Adipose tissue (tissue), 3 donors: ENCODE results near the gene CLDN15. TPM values are rescaled to one million over a fixed set of nuclear protein-coding genes. Genes with fewer than 3 reads are reported as not detected.
A peak's percentile ranks its signal among the peaks of the same experiment; 100 is the strongest.
"Not testable (repeated sequence)": the region's sequence is repeated elsewhere in the genome, so short reads cannot be mapped to it uniquely, and the experiment has no call there.

ENCODE experiments used
- H3K27ac ChIP-seq: one replicate; pipeline ENCODE4 v1.5.1; 2013; ENCODE audit warnings: low read depth, low read length
- WGBS, 3 donors: extraction: QIAGEN DNeasy Blood & Tissue Kit; methylation state at CpG; one replicate each; pipeline ENCODE4 v1.1.7; 2013; 5-methylcytosine and 5-hydroxymethylcytosine counted together
- polyA plus RNA-seq, 3 donors: library from polyadenylated mRNA; stranded (reverse); fragments of 200-250 nt; gene quantifications; one replicate each; pipeline ENCODE4 v1.2.3, GENCODE V29; 2013
- donor health status: healthy with polysubstance abuse.
- donor health status: Bipolar disorder and iron deficiency.
- donor health status: healthy.

CLDN15 gene, protein sequence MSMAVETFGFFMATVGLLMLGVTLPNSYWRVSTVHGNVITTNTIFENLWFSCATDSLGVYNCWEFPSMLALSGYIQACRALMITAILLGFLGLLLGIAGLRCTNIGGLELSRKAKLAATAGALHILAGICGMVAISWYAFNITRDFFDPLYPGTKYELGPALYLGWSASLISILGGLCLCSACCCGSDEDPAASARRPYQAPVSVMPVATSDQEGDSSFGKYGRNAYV
- 10 to 100 TPM in 2 of 3 donors, 1 to 10 TPM in 1; 6.1 to 29.1 (median 22.9) TPM for polyA plus RNA-seq

- 24 to 67% (median 28%) methylated on average over 31 of the region's 31 CpGs for WGBS, 3 donors
Measured at GRCh38 chr7:101237206-101238067, at the start of gene CLDN15. CLDN15 (minus strand) TSS chr7:101237802; CDS start chr7:101237581, 221 bp downstream.

DNA sequence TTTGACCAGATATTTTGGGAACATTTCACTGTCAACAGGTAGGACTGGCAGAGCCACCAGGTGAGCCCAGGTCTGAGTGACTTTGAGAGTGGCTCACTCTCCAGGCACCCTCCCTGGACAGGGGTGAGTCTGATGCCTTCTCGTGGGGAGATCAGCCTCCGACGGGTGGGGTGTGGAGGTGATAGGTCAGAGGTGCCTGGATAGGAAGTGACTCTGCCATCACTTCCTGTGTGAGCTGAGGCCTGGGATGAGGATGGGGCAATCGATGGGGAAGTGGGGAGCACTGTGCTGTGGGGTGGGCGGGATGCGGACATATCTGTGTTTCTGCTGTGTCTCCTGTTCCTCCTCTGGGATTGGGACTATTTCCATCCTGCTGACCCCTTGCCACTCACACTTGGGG, 49.4 kb upstream of the CLDN15 start:
- WGBS, 3 donors: 32 to 74% (median 51%) methylated on average over 6 of the region's 6 CpGs

More at GRCh38 chr7:101237206-101238067, at the start of gene CLDN15:
- H3K27ac ChIP-seq: peak within 1 kb of the TSS; percentile 19

DNA sequence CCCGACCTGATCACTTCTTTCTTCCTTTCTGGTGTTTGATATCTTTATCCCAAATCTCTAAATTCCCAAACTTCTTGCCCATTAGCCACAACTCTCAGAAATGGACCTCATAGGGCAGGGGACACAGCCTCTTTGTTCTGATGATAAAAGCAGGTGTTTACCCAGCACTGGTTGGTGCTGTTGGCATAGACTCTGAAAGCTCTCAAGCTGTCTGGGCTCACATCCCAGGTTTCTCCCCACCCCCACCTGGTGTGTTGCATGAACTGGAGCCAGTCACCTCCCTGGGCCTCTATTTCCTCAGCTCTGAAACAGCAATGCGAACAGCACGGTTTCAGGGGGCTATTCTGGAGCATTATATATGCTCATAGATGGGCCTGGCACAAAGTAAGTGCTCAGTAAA, 48.3 kb upstream of the CLDN15 start:
- WGBS, 3 donors: 62 to 64% (median 64%) methylated on average over 3 of the region's 3 CpGs
- not testable (repeated sequence) for H3K27ac ChIP-seq

More for the DNA sequence above, 49.4 kb upstream of the CLDN15 start:
- H3K27ac ChIP-seq: no peak overlapping the region

DNA sequence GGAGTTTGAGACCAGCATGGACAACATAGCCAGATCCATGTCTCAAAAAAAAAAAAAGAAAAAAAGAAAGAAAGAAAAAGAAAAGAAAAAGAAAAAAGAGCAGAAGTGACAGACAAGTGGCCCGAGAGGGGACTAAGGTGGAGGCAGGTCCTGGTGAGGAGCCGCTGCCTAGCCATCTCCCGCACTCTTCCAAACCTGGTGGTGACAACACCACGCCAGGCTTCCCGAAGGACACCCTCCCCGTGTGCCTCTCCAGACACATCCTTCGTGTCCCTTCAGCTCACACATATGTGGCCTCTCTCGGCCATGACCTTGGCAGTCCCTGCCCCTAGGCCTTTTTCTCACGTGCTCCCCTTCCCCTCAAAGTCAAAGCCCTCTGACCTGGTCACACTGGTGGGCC, 47.6 kb upstream of the CLDN15 start:
- no peak overlapping the region for H3K27ac ChIP-seq
- WGBS, 3 donors: 68 to 84% (median 78%) methylated on average over 9 of the region's 9 CpGs

DNA sequence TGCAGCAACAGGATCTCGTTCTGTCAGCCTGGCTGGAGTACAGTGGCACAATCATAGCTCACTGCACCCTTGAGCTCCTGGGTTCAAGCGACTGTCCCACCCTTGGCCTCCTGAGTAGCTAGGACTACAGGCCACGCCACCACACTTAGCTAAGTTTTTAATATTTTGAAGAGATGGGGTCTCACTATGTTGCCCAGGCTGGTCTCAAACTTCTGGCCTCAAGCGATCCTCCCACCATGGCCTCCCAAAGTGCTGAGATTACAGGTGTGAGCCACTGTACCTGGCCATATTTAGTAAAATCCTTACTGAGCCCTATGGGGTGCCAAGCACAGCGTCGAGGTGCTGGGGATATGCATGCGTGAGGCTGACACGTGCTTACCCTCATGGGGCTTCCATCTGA, 43.3 kb upstream of the CLDN15 start:
- H3K27ac ChIP-seq: not testable (repeated sequence)
- WGBS, 3 donors: 88 to 91% (median 89%) methylated on average over 8 of the region's 8 CpGs

DNA sequence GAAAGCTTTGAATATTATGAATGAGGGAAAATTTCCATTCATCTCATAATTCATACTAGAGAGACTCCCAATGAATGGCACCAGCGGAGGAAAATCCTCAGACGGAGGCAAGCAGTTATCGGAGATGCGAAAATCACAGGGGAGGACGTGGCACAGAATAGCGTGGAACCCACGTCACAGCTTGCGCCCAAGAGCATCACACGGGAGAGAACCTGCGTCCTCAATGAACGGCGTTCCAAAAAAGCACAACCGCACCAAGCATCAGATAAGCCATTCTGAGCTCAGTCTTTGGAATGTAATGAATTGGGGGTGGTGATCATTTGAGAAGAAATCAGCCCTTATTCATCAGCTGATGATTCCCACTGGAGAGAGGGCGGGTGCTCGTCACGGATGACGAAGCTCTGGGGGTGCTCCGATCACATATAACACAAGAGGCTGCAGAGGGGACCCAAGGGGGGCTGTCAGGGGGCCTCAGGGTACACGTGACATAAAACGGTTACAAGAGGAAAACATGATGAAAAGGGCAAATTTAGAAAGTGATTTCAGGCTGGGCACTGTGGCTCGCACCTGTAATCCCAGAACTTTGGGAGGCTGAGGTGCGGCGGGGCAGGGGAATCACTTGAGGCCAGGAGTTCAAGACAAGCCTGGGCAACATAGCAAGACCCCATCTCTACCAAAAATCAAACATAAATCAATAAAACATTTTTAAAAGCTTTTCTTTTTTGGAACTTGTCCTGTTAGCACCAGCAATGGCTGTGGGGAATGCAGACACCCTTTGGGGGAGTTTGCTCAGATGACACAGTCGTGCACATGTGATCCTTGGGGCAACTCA, 41.1 kb upstream of the CLDN15 start:
- H3K27ac ChIP-seq: no peak overlapping the region
- WGBS, 3 donors: 73 to 86% (median 75%) methylated on average over 24 of the region's 24 CpGs

- WGBS, 3 donors: 81 to 84% (median 82%) methylated on average over 9 of the region's 9 CpGs
Measured at GRCh38 chr7:101277155-101277554, 39.6 kb upstream of the CLDN15 start.

DNA sequence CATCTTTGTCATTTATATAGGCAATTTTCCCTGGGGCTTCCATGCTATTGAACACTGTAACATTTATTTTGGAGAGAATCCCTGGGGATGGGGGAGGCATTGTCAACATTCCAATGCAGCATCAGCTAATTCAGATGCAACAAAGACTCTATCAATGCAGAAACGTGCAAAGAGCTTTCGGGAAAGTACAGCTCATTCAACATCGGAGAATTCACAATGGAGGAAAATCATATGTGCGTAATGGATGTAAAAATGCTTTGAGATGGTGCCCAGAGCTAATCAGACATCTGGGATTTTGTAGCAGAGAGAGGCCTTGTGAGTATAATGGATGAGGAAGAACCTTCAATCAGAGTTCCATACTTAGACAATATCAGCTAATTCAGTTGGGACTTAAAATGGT, 35.6 kb upstream of the CLDN15 start:
- 48 to 65% (median 56%) methylated on average over 4 of the region's 4 CpGs for WGBS, 3 donors
- no peak overlapping the region for H3K27ac ChIP-seq

More at GRCh38 chr7:101277155-101277554, 39.6 kb upstream of the CLDN15 start:
- no peak overlapping the region for H3K27ac ChIP-seq

DNA sequence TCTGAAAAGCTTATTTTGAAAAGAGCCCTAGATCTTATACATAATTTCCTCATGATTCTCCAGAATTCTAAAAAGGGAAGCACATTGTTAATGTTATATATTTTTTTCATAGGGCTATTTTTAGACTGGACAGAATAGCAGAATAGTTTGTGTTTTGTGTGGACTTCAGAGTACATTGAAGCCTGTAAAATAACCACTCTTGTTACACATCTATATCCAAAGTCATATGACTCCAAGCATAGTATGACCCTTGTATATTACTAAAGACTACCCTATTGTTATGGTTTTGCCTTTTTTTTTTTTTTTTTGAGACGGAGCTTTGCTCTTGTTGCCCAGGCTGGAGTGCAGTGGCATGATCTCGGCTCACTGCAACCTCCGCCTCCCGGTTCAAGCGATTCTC, 33.4 kb upstream of the CLDN15 start:
- WGBS, 3 donors: 68 to 84% (median 80%) methylated on average over 5 of the region's 5 CpGs
- no peak overlapping the region for H3K27ac ChIP-seq

GRCh38 chr7:101269664-101270063, 32.1 kb upstream of the CLDN15 start:
- no peak overlapping the region for H3K27ac ChIP-seq
- 86 to 88% (median 87%) methylated on average over 21 of the region's 21 CpGs for whole genome bisulfite sequencing, 3 donors

- no peak overlapping the region for H3K27ac ChIP-seq
- WGBS, 3 donors: 62 to 72% (median 72%) methylated on average over 17 of the region's 17 CpGs
Measured at GRCh38 chr7:101265622-101266516, 28.3 kb upstream of the CLDN15 start.

DNA sequence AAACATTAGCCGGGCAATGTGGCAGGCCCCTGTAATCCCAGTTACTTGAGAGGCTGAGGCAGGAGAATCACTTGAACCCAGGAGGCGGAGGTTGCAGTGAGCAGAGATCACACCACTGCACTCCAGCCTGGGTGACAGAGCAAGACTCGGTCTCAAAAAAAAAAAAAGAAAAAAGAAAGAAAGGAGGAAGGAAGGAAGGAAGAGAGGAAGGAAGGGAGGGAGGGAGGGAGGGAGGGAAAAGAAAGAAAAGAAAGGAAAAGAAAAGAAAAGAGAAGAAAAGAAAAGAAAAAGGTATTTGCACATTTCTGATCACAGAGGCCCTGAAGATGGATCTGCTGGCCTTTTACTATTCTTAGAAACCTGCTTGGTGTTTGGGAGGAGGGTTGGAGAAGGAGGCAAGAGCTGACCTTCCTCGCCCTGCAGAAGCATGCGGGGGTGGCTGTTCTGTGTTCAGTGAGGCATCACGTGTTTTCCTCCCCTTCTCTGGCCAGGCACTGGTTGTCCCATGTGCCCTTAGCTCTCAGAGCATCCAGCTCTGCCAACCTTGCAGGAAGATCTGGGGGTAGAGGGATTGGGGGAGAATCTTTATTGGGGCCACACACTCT, 26.6 kb upstream of the CLDN15 start:
- H3K27ac ChIP-seq: not testable (repeated sequence)
- WGBS, 3 donors: 44 to 52% (median 49%) methylated on average over 6 of the region's 6 CpGs

DNA sequence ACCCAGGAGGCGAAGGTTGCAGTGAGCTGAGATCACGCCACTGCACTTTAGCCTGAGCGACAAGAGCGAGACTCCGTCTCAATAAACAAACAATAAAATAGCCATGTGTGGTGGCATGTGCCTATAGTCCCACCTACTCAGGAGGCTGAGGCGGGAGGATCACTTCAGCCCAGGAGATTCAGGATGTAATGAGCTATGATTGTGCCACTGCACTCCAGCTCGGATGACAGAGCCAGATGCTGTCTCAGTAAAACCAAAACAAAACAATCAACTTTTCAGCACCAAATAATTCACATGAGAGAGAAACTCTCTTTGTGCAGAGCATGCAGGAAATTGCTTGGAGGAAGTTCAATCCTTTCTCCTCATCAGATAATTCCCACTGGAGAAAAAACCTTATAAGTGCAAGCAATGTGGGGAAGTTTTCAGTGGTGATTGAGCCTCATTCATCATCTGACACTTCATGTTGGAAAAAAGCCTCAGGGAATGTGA, 20.7 kb upstream of the CLDN15 start:
- H3K27ac ChIP-seq: no peak overlapping the region
- WGBS, 3 donors: 62 to 72% (median 67%) methylated on average over 7 of the region's 7 CpGs

GRCh38 chr7:101255796-101256195, 18.2 kb upstream of the CLDN15 start:
- WGBS, 3 donors: 72 to 84% (median 76%) methylated on average over 4 of the region's 4 CpGs
- H3K27ac ChIP-seq: no peak overlapping the region

DNA sequence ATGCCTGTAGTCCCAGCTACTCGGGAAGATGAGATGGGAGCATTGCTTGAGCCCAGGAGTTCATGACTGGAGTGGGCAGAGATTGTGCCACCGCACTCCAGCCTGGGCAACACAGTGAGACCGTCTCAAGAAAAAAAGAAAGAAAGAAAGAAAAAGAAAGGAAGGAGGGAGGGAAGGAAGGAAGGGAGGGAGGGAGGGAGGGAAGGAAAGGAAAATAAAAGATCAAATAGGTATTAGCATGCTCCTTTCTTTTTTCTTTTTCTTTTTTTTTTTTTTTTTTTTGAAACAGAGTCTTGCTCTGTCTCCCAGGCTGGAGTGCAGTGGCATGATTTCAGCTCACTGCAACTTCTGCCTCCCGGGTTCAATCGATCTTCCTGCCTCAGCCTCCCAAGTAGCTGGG, 15.6 kb upstream of the CLDN15 start:
- 89 to 93% (median 93%) methylated on average over 5 of the region's 5 CpGs for WGBS, 3 donors
- H3K27ac ChIP-seq: not testable (repeated sequence)

DNA sequence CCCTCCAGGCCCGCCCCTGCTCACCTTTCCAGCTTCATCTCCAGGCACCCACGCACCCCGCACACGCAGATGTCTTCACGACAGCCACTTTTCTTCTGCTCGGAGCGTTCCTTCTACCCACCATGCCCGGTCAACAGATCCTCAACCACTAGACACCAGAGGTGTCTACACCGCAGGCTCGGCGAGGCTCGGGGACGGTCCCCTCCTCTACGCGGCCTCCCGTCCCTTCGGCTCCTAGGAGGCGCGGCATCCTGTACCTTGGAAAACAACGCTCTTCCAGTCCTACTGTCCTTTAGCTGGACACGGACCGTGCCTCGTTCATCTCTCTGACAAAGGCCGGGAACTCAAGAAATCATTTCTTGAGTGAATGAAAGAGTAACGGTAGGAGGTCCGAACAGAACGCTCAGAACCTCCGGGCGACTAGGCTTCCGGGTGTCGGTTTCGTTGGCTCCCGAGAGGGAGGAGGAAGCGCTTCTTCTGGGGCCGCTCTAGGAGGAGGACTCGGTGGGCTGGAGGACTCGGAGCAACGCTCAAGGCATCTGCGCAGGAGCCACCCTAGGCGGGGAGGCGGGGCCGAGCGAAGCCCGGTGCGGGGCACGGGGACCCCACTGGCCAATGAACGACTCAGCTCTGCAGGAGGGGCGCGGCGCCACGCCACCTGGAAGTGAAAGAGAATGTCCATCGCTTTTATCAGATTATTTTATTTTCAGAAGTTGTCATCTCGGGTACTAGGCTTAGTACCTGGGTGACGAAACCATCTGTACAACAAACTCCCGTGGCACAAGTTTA, 14.5 kb upstream of the CLDN15 start:
- 0 to 1% (median 1%) methylated on average over 55 of the region's 55 CpGs for WGBS, 3 donors
- peak overlapping the region; percentile 64 for H3K27ac ChIP-seq

DNA sequence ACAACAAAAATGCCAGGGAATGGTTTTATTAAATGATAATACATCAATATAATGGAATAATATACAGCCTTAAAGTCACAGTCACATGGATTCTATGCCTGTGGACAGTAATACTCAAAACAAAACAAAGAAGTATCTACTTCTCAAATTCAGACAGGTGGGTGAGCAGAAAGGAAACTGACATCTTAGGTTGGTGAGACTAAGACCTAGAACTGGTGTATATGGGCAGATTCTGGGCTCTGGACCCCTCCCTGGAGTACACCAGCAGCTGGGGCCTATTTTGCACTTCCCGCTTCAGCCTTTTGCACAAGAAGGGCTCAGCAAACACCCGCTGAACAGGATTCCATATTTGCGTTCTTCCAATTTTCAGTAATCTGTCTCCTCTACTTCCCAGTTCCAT, 12.7 kb upstream of the CLDN15 start:
- no peak overlapping the region for H3K27ac ChIP-seq
- 91 to 93% (median 91%) methylated on average over 3 of the region's 3 CpGs for WGBS, 3 donors
